ENCODE data around the gene CACYBP. TPM values are rescaled to one million over a fixed set of nuclear protein-coding genes. Genes with fewer than 3 reads are reported as not detected.

The CACYBP gene
- total and polyA plus RNA-seq, 2 of the 8 experiments (the other 6 are each of a cell fraction or from before 2014, with no cell fraction given): 28.3 to 247 TPM

- TF ChIP-seq TAF7 (optimal IDR thresholded peaks at IDR 0.05; ENCODE audit: borderline replicate concordance, low read depth, low read length) (no peak), MAFK (IDR thresholded peaks at IDR 0.05; ENCODE audit: low read depth, low read length) (no peak), POLR2AphosphoS5 (IDR thresholded peaks at IDR 0.05; ENCODE audit: low read depth, low read length) (no peak; the same call in 1 of the 2 replicates), RBBP5 (IDR thresholded peaks at IDR 0.05; ENCODE audit: borderline replicate concordance, low read depth, low read length) (no peak), EZH2 (IDR thresholded peaks at IDR 0.05; ENCODE audit: low read depth, low read length, severe bottlenecking) (no peak), SUZ12 (IDR thresholded peaks at IDR 0.05; ENCODE audit: low read length) (no peak), SRF (IDR thresholded peaks at IDR 0.05; ENCODE audit: low read depth, low read length) (no peak), EGR1 (IDR thresholded peaks at IDR 0.05; ENCODE audit: borderline replicate concordance, low read depth, low read length) (no peak), TBP (IDR thresholded peaks at IDR 0.05; ENCODE audit: low read depth, low read length) (no peak)
Measured at GRCh38 chr1:174968750-174969244, 30.9 kb upstream of the CACYBP start (continued).
